NOMO-1 treated with dmso at 0.1 percent for 144 hours (cell line): ENCODE measurements around the gene TBC1D32.
"Not testable (repeated sequence)": the region's sequence is repeated elsewhere in the genome, so short reads cannot be mapped to it uniquely, and the experiment has no call there.

Experiments
- DNase-seq: peaks from one replicate; lab custom pipeline; 2025; ENCODE audit not compliant: unreplicated experiment; lab: John Stamatoyannopoulos, UW

The TBC1D32 gene

GRCh38 chr6:121124600-121124999 is 209.7 kb downstream of the TBC1D32 start:
- no peak for DNase-seq

GRCh38 chr6:121112356-121112755 is 221.9 kb downstream of the TBC1D32 start:
- no peak for DNase-seq

GRCh38 chr6:121110733-121111132 is 223.5 kb downstream of the TBC1D32 start:
- DNase-seq, result no peak

- no peak for DNase-seq
Observed at GRCh38 chr6:121106962-121107361, 227.3 kb downstream of the TBC1D32 start.

- no peak for DNase-seq
Observed at GRCh38 chr6:121105461-121105860, 228.8 kb downstream of the TBC1D32 start.

GRCh38 chr6:121093928-121094327 is 240.4 kb downstream of the TBC1D32 start:
- DNase-seq, result no peak

- DNase-seq, result no peak
Observed at GRCh38 chr6:121090492-121090891, 243.8 kb downstream of the TBC1D32 start.

GRCh38 chr6:121086876-121087275 is 247.4 kb downstream of the TBC1D32 start:
- no peak for DNase-seq

- DNase-seq, result no peak
Observed at GRCh38 chr6:121076119-121076518, 258.2 kb downstream of the TBC1D32 start.

GRCh38 chr6:121068749-121069148 is 265.5 kb downstream of the TBC1D32 start:
- DNase-seq, result not testable (repeated sequence)

GRCh38 chr6:121067381-121067780 is 266.9 kb downstream of the TBC1D32 start:
- DNase-seq, result no peak

GRCh38 chr6:121064345-121064744 is 269.9 kb downstream of the TBC1D32 start:
- no peak for DNase-seq

GRCh38 chr6:121055572-121056163 is 278.6 kb downstream of the TBC1D32 start:
- peak; percentile 0 for DNase-seq

- DNase-seq, result not testable (repeated sequence)
Observed at GRCh38 chr6:121048593-121048992, 285.7 kb downstream of the TBC1D32 start.

GRCh38 chr6:121044905-121045304 is 289.4 kb downstream of the TBC1D32 start:
- DNase-seq, result not testable (repeated sequence)

- not testable (repeated sequence) for DNase-seq
Observed at GRCh38 chr6:121043706-121044105, 290.6 kb downstream of the TBC1D32 start.

GRCh38 chr6:121043211-121043610 is 291.1 kb downstream of the TBC1D32 start:
- DNase-seq, result not testable (repeated sequence)

GRCh38 chr6:121042766-121043165 is 291.5 kb downstream of the TBC1D32 start:
- no peak for DNase-seq

- no peak for DNase-seq
Observed at GRCh38 chr6:121040831-121041230, 293.4 kb downstream of the TBC1D32 start.

- no peak for DNase-seq
Observed at GRCh38 chr6:121033091-121033490, 301.2 kb downstream of the TBC1D32 start.

GRCh38 chr6:121032268-121033006 is 301.8 kb downstream of the TBC1D32 start:
- DNase-seq, result no peak
